Breast epithelium (tissue), 4 donors: Measurements from ENCODE around the gene ERLIN1. TPM values are rescaled to one million over a fixed set of nuclear protein-coding genes. Genes with fewer than 3 reads are reported as not detected.
"Not testable (repeated sequence)": the region's sequence is repeated elsewhere in the genome, so short reads cannot be mapped to it uniquely, and the experiment has no call there.

Experiments
- DNase-seq, 2 donors: peaks; one replicate each; pipeline ENCODE4 v3.0.0-alpha.2; 2019; ENCODE audit warnings: low spot score in 2 of 2
- H3K27ac ChIP-seq, 2 donors: fragments of 200-600 bp; sonication (generic) in 1 of 2; one replicate each; pipeline ENCODE4 v1.5.1; 2016 to 2019; ENCODE audit warnings: mild to moderate bottlenecking in 1 of 2
- H3K27me3 ChIP-seq, 2 donors: fragments of 200-600 bp; sonication (generic) in 1 of 2; one replicate each; pipeline versions ENCODE4 v1.5.1 to v1.6.0; 2017 to 2019; ENCODE audit warnings: control low read depth in 1 of 2, mild to moderate bottlenecking in 1 of 2
- H3K36me3 ChIP-seq: fragments of 200-600 bp; one replicate; pipeline ENCODE4 v1.5.1; 2019
- H3K4me1 ChIP-seq, 2 donors: fragments of 200-600 bp; sonication (generic); one replicate each; pipeline ENCODE4 v1.5.1; 2016 to 2019; ENCODE audit warnings: control low read depth in 1 of 2
- H3K4me3 ChIP-seq, 3 donors: fragments of 200-600 bp; sonication (generic); 1 replicate in 2 of 3; 2 replicates in 1 of 3; pipeline ENCODE4 v1.5.1; 2016 to 2019; ENCODE audit warnings: mild to moderate bottlenecking in 3 of 3, moderate library complexity in 2 of 3
- H3K9me3 ChIP-seq, 2 donors: fragments of 200-600 bp; sonication (generic) in 1 of 2; one replicate each; pipeline ENCODE4 v1.5.1; 2016 to 2019; ENCODE audit warnings: control low read depth in 1 of 2
- POLR2A ChIP-seq: fragments of 450-650 bp; IDR thresholded peaks from one replicate; pipeline ENCODE4 v1.6.1; 2016; ENCODE audit warnings: antibody characterized with exemption, mild to moderate bottlenecking, moderate library complexity
- POLR2AphosphoS5 ChIP-seq, 3 donors: sonication (generic); formaldehyde crosslinking; IDR thresholded peaks; one replicate each; pipeline ENCODE4 v1.6.1; 2017; ENCODE audit warnings: antibody characterized with exemption in 3 of 3
- intact Hi-C: fragments of 100-400 bp; cut with DNase I; formaldehyde crosslinking; loops from one replicate; pipeline ENCODE4 v1.15.1; 2023; ENCODE audit warnings: low total_unique reads
- total RNA-seq, 3 donors: library from RNA; depleted of rRNA; stranded (reverse); fragments of >200 nt; gene quantifications; one replicate each; pipeline ENCODE4 v1.1.0, GENCODE V29; 2016
- TF ChIP-seq, protein P1 (sequence below), 3 donors: fragments of 450-650 bp; IDR thresholded peaks; one replicate each; pipeline ENCODE4 v1.5.1; 2016 to 2017; ENCODE audit warnings: antibody characterized with exemption in 3 of 3, mild to moderate bottlenecking in 3 of 3, moderate library complexity in 3 of 3

Gene ERLIN1
- total RNA-seq, 3 donors from 2014 or later = 22.4 to 30.2 (median 23.3) TPM

DNA sequence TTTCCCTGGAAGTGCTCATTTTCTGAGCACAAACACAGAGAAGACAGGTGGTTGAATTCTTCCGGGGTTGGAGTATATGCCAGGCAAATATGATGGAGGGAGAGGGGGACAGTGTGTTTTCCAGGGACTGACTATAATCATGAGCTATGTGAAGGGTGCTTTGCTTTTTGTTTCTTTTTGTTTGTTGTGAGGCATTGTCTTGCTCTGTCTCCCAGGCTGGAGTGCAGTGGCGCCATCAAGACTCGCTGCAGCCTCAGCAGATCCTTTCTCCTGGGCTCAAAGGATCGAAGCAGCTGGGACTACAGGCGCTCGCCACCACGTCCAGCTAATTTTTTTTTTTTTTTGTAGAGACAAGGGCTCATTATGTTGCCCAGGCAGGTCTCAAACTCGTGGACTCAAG is 56.9 kb downstream of the ERLIN1 start:
- H3K36me3 ChIP-seq = no peaks in the 10 kb centered on the region
- no peak overlapping the region for H3K4me3 ChIP-seq
- TF ChIP-seq, protein P1, sequence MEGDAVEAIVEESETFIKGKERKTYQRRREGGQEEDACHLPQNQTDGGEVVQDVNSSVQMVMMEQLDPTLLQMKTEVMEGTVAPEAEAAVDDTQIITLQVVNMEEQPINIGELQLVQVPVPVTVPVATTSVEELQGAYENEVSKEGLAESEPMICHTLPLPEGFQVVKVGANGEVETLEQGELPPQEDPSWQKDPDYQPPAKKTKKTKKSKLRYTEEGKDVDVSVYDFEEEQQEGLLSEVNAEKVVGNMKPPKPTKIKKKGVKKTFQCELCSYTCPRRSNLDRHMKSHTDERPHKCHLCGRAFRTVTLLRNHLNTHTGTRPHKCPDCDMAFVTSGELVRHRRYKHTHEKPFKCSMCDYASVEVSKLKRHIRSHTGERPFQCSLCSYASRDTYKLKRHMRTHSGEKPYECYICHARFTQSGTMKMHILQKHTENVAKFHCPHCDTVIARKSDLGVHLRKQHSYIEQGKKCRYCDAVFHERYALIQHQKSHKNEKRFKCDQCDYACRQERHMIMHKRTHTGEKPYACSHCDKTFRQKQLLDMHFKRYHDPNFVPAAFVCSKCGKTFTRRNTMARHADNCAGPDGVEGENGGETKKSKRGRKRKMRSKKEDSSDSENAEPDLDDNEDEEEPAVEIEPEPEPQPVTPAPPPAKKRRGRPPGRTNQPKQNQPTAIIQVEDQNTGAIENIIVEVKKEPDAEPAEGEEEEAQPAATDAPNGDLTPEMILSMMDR (IDR thresholded peaks at IDR 0.05) = no peak
- TF ChIP-seq POLR2AphosphoS5 (IDR thresholded peaks at IDR 0.05) (no peak), POLR2A (no peak)
- no peak for DNase-seq
- no peak overlapping the region for H3K27ac ChIP-seq
- no peaks in the 10 kb centered on the region for H3K4me1 ChIP-seq
- no peaks in the 10 kb centered on the region for H3K27me3 ChIP-seq
- no peaks in the 10 kb centered on the region for H3K9me3 ChIP-seq
- intact Hi-C loops = no loop called here

DNA sequence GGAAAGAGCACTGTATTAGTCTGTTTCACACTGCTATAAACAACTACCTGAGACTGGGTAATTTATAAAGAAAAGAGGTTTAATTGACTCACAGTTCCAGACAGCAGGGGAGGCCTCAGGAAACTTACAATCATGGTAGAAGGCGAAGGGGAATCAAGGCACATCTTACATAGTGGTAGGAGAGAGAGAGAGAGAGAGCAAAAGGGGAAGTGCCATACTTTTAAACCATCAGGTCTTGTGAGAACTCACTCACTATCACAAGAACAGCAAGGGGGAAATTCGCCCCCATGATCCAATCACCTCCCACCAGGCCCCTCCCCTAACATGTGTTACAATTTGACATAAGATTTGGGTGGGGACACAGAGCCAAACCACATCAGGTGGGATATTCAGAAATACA is 60.5 kb downstream of the ERLIN1 start:
- H3K27ac ChIP-seq, H3K36me3 ChIP-seq, H3K4me3 ChIP-seq, DNase-seq, H3K4me1 ChIP-seq, intact Hi-C loops, H3K9me3 ChIP-seq, H3K27me3 ChIP-seq: not testable (repeated sequence)

GRCh38 chr10:100124097-100124496 is 61.7 kb downstream of the ERLIN1 start:
- Histone ChIP-seq H3K36me3 (no peaks in the 10 kb centered on the region), H3K4me3 (no peak overlapping the region), H3K4me1 (no peaks in the 10 kb centered on the region), H3K27me3 (no peaks in the 10 kb centered on the region), H3K27ac (no peak overlapping the region), H3K9me3 (no peaks in the 10 kb centered on the region)
- TF ChIP-seq POLR2AphosphoS5 (IDR thresholded peaks at IDR 0.05) (no peak), POLR2A (no peak)
- TF ChIP-seq, protein P1 (IDR thresholded peaks at IDR 0.05) = no peak
- intact Hi-C loops = no loop called here
- DNase-seq = no peak

- Histone ChIP-seq H3K4me1 (no peaks in the 10 kb centered on the region), H3K27ac (no peak overlapping the region), H3K9me3 (no peaks in the 10 kb centered on the region), H3K27me3 (peaks cover 0 to 1% of the 10 kb centered on the region in 2 donors), H3K36me3 (no peaks in the 10 kb centered on the region), H3K4me3 (no peak overlapping the region)
- intact Hi-C loops = no loop called here
- TF ChIP-seq, protein P1 (IDR thresholded peaks at IDR 0.05) = no peak
- TF ChIP-seq POLR2AphosphoS5 (IDR thresholded peaks at IDR 0.05) = no peak
- TF ChIP-seq POLR2A = no peak
- DNase-seq = no peak
Observed at GRCh38 chr10:100122780-100123179, 63.0 kb downstream of the ERLIN1 start.

DNA sequence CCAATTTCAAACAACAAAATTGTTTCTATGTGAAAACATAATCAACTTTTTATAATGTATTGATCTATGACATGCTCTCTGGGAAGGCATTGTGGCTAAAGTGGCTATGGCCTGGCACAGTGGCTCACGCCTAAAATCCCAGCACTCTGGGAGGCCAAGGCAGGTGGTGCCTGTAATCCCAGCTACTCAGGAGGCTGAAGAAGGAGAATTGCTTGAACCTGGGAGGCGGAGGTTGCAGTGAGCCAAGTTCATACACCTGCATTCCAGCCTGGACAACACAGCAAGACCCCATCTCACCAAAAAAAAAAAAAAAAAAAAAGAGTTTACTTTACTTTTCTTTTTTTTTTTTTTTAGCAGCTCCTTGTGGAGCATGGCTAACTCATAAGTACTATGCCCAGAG is 65.3 kb downstream of the ERLIN1 start:
- intact Hi-C loops = no loop called here
- H3K9me3 ChIP-seq = no peaks in the 10 kb centered on the region
- no peak overlapping the region for H3K4me3 ChIP-seq
- TF ChIP-seq, protein P1 (IDR thresholded peaks at IDR 0.05) = no peak
- TF ChIP-seq POLR2A (no peak), POLR2AphosphoS5 (IDR thresholded peaks at IDR 0.05) (no peak)
- H3K36me3 ChIP-seq = no peaks in the 10 kb centered on the region
- H3K4me1 ChIP-seq = no peaks in the 10 kb centered on the region
- H3K27me3 ChIP-seq = peaks cover 0 to 7% of the 10 kb centered on the region in 2 donors
- H3K27ac ChIP-seq = no peak overlapping the region
- no peak for DNase-seq

GRCh38 chr10:100119726-100120125 is 66.1 kb downstream of the ERLIN1 start:
- Histone ChIP-seq H3K27me3 (peaks cover 0 to 11% of the 10 kb centered on the region in 2 donors), H3K9me3 (no peaks in the 10 kb centered on the region), H3K4me1 (no peaks in the 10 kb centered on the region), H3K36me3 (no peaks in the 10 kb centered on the region), H3K27ac (no peak overlapping the region), H3K4me3 (no peak overlapping the region)
- TF ChIP-seq, protein P1 (IDR thresholded peaks at IDR 0.05) = no peak
- TF ChIP-seq POLR2A = no peak
- TF ChIP-seq POLR2AphosphoS5 (IDR thresholded peaks at IDR 0.05) = no peak
- intact Hi-C loops = no loop called here
- no peak for DNase-seq
